NB4 (cell line): ENCODE data around the gene LTBP2.
A peak's percentile ranks its signal among the peaks of the same experiment; 100 is the strongest.

Experiments
- DNase-seq: peaks from one replicate; pipeline ENCODE4 v3.0.0; 2010; ENCODE audit warnings: low read depth
- H3K4me3 ChIP-seq: one replicate; pipeline ENCODE4 v1.5.1; 2011; ENCODE audit warnings: mild to moderate bottlenecking, low read depth, low read length, moderate library complexity
- CTCF ChIP-seq: IDR thresholded peaks from one replicate; pipeline ENCODE4 v1.5.1; 2012; ENCODE audit warnings: low read depth, low read length
- MYC ChIP-seq: IDR thresholded peaks from 2 replicates; pipeline ENCODE4 v1.6.1; 2011; ENCODE audit warnings: low read depth, low read length
- POLR2A ChIP-seq: IDR thresholded peaks from 2 replicates; pipeline ENCODE4 v1.6.1; 2011; ENCODE audit warnings: mild to moderate bottlenecking; ENCODE audit not compliant: insufficient read length; ENCODE audit errors: extremely low read depth
- TF ChIP-seq, protein P1 (sequence below): IDR thresholded peaks from 2 replicates; pipeline ENCODE4 v1.6.1; 2011; ENCODE audit warnings: low read depth, low read length

The LTBP2 gene

DNA sequence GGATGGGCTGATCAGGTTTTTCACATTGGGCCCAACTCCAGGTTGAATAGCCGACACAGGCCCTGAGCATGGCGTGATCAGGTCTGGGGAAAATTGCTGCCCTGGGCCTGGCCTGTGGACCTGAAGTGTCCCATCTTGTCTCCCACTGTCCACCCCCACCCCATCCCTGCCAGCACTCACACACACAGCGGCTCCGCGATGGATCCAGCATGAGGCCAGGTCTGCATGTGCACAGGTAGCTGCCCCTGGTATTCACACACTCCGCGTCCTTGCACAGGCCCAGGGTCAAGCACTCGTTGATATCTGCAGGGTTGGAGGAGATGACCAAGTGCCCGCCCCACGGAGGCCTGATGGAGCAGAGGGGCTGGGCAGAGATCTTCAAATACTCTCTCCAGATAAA lies 79.8 kb downstream of the LTBP2 start:
- TF ChIP-seq POLR2A (no peak), MYC (no peak), CTCF (no peak)
- TF ChIP-seq, protein P1, sequence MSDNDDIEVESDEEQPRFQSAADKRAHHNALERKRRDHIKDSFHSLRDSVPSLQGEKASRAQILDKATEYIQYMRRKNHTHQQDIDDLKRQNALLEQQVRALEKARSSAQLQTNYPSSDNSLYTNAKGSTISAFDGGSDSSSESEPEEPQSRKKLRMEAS = no peak
- no peak overlapping the region for H3K4me3 ChIP-seq
- DNase-seq = no peak

GRCh38 chr14:74531467-74531866 lies 80.6 kb downstream of the LTBP2 start:
- TF ChIP-seq, protein P1 = no peak
- TF ChIP-seq MYC (no peak), CTCF (no peak), POLR2A (no peak)
- H3K4me3 ChIP-seq = no peak overlapping the region
- peak; percentile 35 for DNase-seq

DNA sequence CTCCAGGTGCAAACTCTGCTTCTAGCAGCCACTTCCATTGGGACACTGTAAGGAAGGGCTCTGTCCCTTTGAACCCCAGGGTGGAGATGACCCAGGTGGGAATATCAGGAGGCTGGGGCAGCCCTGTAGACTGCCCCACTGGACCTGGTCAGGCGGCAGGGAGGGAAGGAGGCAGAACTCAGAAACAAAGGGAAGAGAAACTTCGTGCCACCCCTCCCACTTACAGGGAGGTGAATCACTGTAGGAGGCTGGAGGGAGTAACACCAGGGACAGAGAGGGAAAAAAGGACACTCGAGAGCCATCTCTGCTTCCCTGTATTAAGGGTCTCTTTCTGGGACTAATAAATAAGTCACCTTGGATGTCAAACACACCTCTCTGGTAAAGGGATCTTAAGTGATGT lies 81.0 kb downstream of the LTBP2 start:
- TF ChIP-seq, protein P1 = no peak
- no peak for TF ChIP-seq CTCF
- no peak overlapping the region for H3K4me3 ChIP-seq
- no peak for DNase-seq

DNA sequence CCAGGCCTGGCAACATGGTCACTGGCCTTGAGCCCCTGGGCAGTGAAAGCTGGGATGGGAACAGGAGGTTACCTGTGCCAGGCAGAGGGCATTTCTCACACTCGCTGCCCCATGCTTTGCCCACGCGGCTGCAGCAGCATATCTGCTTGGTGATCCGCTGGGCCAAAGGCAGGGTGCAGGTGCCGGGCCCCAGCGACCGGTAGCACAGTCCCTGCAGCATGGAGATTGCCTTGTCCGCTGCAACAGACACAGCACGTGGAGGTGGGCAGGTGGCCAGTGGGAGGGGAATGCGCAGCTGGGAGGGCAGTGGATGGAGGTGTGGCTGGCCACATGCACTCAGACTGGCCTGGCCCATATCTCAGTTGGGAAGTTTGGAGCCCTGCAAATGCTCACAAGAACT lies 83.2 kb downstream of the LTBP2 start:
- DNase-seq = no peak
- H3K4me3 ChIP-seq = no peak overlapping the region
- TF ChIP-seq POLR2A = no peak
- TF ChIP-seq, protein P1 = no peak
- TF ChIP-seq CTCF = no peak
- no peak for TF ChIP-seq MYC

DNA sequence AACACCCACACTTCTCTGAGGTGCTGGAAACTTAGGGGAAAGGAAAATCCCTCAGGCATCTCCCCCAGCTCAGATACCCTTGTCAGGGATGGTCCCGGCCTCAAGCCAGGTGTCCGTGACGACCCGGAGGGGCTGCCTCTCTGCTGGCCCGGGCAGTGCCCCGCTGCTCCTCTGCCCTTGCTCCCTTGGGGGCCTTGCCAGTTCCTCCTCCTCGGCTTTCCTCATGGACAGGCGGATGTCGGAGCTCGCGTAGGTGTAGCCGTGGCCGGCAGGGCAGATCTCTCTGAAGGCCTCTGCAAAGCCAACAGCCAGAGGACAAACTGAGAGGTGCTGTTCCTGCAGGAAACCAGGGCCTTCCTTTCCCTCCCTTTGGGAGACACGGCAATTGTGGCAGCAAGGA lies 83.6 kb downstream of the LTBP2 start:
- no peak for DNase-seq
- TF ChIP-seq POLR2A = no peak
- no peak for TF ChIP-seq CTCF
- TF ChIP-seq, protein P1 = no peak
- TF ChIP-seq MYC = no peak
- H3K4me3 ChIP-seq = no peak overlapping the region

- TF ChIP-seq MYC (no peak), CTCF (no peak), POLR2A (no peak)
- TF ChIP-seq, protein P1 = no peak
- DNase-seq = no peak
- H3K4me3 ChIP-seq = no peak overlapping the region
Measured at GRCh38 chr14:74527736-74528280, 84.2 kb downstream of the LTBP2 start.
